NCI-H2227 (cell line): ENCODE data around the gene RUNX3.
A peak's percentile ranks its signal among the peaks of the same experiment; 100 is the strongest.
"Not testable (repeated sequence)": the region's sequence is repeated elsewhere in the genome, so short reads cannot be mapped to it uniquely, and the experiment has no call there.

Experiments used
- DNase-seq: peaks from one replicate; lab custom pipeline; 2025; ENCODE audit not compliant: unreplicated experiment; lab: John Stamatoyannopoulos, UW

RUNX3 gene

DNA sequence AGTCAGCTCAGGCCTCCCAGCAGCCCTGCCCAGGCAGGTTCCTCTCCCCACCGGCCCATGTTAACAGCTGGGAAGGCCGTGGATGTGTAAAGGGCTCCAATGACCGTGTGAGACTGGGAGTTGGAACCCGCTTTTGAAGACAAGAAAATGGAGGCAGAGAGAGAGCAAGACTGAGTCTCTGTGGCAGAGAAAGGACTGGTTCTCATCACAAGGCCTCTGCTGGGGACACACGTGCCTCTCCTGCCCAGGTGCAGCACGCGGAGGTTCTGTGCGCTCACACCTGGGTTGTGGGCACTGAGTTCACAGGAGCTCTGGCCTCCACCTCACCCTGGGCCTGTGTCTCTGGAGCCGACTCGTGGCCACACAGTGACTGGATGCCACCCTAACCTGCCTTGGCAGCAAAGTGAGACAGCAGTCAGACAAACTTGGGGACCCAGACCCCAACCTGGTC, 27.0 kb downstream of the RUNX3 start:
- DNase-seq, result no peak

DNA sequence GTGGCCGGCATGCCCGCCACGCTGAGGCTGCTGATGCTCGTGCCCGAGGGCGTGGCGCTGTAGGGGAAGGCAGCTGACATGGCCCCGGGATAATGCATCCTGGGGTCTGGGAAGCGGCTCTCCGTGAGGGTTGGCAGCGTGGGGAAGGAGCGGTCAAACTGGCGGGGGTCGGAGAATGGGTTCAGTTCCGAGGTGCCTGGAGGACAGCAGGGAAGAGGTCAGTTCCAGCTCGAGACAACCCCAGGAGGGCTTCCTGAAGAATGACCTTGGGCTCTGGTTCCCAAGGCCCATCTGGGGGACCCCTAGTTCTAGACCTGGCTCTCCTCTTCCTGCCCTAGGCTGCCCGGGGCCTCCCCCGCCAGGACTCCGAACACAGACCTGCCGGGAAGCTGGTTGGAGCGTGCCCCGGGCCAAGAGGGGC, 27.6 kb downstream of the RUNX3 start:
- no peak for DNase-seq

DNA sequence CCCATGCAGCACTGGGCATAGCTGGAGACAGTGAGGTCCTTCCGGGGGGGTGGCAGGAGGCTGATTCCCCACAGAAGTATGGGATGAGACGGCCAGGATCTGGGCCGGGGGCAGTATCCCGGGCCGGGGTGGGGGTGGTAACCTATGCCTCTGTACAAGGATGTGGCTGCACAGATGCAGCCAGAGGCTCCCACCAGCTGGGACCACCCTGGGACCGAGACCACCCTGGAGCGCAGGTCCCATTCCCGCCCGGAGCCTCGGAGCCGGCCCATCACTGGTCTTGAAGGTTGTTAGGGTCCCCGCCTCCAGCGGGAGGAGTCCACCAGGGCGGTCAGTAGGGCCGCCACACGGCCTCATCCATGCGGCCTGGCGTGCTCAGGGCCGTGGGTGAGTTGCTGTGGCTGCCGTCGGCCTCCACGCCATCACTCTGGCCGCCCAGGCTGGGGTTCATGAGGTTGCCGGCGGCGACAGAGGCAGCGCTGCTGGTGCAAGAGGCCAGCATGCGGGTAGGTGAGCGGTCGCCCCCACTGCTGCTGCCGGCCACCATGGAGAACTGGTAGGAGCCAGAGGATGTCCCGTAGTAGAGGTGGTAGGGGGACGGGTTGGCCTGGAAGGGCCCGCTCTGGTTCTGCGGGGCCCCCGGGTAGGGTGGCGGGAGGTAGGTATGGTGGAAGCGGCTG, 28.1 kb downstream of the RUNX3 start:
- no peak for DNase-seq

DNA sequence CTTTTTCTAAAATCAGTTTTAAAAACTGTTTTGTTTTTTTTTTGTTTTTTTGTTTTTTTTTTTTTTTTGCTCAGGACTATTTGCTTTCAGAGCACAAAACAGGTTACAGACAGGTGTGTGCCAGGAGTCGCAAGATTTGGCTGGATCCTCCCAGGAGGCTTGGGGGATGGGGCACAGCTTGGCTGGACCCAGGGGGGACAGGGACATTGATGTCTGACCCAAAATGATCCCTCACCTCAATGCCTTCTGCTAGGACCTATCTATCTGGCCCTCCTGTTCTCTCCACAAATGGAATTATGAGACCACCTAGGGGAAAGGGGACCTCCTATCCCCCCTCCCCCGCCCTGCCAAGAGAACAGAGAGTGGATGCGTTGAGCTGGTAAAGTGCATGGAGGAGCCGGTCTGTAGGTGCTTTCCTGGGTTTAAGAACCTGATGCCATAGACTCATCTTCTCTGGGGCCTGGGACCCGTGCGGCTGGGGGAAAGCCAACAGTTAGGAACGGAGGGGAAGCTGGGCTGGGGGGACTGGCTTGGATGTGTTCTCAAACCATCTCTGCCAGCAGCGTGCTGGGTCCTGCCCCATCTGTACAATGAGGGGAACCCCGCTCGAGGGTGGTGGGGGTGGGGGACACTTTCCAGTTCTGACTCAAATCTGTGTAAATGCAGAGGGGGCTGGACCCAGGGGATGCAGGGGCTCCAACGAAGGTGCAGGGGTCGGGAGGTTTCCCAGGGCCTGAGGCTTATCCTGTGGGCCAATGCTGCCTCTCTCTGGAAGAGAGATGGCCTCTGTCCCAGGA, 28.9 kb downstream of the RUNX3 start:
- no peak for DNase-seq

DNA sequence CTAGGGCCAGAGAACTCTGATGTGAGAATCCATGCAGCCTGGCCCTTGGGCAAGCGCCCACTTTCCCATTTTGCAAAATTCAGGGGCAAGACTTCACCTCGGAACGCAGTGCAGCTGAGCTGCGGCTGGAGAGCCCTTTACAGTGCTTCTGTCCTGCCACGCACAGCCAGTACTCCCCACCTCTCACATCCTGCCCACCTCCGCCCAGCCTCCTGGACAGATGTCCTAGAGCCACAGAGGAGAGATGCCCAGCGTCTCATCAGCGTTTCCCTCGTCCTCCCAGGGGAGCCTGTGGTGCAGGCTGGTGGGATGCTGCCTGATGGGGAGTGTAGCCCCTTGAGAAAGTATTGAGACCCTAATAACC, 29.6 kb downstream of the RUNX3 start:
- DNase-seq, result no peak

DNA sequence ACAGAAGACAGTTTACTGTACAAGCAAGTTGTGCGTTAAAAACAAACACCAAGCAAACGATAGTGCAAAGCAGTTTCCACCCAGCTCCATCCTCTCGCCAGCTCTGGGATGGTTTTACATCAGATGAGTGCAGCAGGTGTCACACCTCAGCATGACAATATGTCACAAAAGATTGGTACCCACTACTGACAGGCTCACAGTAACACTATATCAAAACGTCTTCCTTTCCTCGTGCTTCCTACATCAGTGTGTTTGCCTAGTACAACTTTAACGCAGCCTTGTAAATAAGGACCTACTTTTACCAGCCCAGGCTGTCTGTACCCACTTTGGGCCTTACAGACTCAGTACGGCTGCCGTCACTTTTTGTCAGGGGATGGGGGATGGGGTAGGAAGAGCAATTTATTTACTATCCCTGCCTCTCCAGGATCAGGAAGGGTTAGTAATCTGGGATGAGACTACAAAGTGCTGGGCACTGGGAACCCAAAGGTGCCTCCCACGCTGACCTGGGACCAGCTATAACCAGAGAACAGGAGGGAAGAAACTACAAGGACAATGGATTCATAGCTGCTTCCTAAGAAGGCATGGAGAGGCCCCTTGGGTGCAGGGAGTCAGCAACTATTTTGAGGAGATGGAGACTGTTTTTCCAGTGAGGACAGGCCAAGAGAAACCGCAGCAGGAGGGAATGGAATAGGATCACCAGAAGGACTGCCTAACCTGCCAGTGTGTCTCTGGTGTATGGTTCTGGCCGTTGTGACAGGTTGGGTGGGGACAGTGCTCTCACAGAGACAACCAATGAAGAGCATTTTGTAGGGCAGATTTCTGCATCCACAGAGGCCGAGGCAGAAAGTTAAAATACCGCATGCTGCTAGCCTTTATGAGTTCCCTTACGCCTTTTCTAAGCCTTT, 30.2 kb downstream of the RUNX3 start:
- DNase-seq, result no peak

DNA sequence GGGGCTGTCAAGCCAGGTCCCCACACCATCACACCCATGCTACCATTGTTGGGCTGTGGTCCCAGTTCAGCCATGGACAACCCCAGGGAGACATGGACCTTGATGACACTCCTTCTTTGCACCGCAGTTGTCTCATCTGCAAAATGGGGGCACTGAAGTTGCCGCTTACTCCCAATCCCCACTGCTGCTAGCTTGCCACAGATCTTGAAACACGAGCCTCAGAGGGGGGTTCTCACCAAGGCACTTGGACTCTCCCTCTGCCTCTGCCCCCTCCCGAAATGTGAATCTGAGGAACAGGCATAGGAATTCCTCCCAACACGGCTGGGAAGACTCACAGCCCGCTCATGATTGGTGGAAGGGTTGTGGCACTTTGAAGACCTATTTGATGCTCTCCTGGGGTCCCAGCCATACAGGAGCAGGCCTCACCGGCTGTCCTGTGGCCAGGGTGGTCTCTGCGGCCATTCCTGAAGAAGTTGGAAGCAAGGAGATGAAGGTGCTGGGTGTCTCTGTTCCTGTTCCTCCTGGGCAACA, 31.1 kb downstream of the RUNX3 start:
- DNase-seq, result no peak

DNA sequence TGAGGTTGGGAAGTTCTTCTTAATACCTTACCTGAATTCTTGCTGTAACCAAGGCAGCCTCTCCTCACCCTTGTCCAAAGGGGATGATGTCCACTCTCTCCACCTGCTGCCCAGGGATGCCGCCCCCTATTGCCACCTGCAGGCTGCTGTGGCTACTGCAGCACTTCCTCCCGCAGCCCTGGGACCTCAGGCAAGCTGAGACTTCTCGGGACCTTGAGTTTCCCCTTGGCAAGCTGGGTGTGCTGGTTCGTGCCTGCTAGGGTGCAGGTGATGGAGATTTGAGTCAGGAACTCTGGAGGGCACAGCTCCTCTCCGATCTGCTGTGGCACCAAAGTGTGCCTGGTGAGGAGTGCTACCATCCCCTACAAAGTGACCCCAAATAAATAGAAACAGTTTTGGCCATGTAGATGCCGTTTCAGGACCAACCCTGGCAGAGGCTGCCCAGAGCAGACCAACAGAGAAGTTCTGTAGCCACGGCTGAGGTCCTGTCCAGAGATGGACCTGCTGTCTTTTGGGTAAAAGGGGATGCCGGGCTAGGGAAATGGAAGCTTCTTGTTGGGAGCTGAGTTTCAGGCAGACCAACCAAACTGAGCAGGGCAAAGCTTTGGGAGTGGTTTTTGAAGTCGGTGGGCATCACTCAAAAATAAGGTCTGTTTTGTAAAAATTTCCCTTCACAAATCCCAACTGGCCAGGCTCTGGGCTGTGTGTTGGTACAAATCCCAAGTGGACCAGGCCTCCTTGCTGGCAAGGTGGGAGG, 31.7 kb downstream of the RUNX3 start:
- DNase-seq, result peak; percentile 54

DNA sequence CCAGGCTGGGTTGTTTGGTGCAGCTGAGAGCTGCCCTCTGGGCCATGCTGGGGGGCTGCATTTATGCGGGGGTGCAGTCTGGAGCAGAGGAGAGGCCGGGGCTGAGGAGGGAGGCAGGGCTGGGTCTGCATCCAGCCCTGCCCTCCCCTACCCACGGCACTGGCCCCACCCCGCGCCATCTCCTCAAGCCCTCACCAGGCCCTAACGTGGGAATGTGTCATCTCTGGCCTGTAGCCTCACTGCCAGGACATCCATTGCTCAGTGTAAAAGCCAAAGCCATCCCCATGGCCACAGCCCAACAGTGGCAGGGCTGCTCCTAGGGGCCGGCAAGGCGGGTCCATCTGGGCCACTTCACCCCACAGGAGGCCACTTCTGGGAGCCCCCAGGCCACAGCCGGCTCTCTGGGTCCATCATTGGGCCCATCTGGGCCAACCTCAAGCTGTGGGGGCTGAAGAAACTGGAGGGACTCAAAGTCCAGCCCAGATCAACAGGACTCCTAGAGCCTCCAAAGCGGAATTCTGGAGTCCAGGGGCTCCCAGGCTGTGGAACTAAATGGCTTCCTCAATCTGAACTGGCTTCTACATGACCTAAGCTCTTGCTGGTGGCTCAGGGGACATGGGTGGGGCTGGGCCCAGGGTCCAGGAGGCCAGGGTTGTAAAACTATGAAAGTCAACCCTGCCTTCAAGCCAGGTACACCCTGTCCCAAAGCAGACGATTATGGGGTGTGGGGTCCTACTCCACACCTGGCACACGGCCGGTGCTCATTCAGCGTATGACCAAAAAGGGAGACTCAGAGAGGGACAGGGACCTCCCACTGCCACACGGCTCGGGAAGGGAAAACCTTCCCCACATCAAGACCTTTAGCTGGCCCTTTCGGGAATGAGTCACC, 32.6 kb downstream of the RUNX3 start:
- no peak for DNase-seq

DNA sequence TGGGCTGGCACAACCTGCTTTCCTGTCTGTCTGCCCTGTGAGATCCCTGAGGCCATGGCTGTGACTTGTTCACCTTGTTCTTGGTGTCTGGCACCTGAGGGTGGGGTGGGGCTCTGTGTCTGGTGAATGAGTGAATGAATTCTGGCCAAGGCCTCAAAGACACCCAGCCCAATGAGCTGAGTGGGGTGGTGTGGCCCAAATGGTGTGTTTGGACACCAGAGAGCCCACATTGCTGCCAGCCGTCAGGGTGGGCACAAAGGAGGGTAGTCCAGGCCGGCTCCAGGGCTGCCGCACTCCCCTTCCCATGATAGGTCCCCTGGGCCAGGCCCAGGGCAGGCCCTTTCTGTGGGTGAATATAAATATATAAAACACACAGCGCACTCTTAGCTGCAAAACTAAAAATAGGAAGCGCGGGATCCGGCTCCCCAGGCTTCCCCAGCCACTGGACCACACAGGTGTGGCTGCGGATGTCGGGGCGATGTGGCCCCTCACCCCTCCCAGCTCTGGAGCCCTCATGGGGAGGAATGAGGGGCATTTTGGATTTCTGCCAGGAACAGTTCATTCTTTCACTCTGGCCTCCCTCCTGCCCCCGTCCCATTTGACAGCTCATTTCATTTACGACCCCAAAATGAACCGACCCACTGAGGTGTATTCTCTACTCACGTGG, 33.3 kb downstream of the RUNX3 start:
- no peak for DNase-seq

DNA sequence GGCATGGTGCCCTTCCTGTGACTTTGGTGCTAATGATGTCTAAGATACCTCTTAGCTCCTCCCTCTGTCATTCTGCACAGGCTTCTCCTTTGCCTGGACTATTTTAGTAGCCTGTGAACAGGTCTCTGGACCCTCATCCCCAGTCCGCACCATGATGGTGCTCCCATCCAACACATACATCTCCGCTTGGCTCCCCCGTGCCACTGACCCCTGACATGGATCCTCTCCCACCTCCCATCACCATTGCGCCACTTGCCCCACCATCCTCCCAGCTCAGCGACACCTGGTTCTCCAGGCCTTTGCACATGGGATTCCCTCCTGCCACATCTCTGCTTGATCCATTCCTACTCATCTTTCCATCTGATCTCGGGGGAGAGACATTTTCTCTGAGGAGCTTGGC, 33.9 kb downstream of the RUNX3 start:
- no peak for DNase-seq

DNA sequence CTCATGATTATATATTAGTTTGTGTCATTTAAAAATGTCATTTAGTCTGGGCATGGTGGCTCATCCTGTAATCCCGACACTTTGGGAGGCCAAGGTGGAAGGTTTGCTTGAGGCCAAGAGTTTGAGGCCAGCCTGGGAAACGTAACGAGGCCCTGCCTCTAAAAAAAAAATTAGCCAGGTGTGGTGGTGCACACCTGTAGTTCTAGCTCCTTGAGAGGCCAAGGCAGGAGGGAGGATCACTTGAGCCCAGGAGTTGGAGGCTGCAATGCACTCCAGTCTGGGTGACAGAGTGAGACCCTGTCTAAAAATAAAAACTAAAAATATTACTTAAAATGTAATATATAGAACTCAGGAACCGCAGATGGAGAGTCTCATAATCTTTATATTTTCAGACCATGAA, 34.6 kb downstream of the RUNX3 start:
- DNase-seq, result no peak

DNA sequence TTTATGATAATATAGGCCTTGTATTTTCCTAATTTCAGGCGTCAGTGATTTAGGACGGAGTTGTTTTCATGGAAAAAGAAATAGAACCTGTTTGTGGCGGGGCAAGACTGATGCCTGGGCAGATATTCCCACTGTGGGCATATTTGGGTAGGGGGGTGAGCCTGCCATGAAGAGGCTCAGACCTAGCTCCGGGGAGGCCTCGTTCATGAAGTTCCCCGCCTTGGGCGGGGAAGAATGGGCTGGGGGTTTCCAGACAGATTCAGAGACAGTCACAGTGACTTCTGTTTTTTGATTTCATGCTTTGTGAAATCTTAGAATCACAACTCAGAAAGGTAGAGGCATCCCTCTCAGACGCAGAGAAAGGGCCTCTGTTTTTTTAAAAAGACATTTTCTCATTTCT, 36.1 kb downstream of the RUNX3 start:
- no peak for DNase-seq

DNA sequence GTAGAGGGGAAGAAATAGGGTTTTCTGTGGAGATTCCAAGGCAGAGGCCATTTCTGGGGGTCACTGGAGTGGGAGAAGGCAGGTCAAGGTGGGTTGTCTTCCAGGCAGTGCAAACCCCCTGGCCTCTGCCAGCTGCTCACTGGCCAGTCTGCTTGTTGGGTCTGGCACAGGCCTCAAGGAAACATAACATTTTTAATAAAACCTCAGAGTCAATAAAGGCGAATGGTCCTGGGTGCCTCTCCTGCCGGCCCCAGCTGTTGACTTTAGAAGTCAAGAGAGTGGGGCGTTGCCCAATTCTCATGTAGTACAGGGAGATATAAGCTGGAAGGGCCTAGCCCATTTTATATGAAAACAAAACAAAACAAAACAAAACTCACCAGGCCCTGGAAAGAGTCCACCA, 36.6 kb downstream of the RUNX3 start:
- DNase-seq, result no peak

DNA sequence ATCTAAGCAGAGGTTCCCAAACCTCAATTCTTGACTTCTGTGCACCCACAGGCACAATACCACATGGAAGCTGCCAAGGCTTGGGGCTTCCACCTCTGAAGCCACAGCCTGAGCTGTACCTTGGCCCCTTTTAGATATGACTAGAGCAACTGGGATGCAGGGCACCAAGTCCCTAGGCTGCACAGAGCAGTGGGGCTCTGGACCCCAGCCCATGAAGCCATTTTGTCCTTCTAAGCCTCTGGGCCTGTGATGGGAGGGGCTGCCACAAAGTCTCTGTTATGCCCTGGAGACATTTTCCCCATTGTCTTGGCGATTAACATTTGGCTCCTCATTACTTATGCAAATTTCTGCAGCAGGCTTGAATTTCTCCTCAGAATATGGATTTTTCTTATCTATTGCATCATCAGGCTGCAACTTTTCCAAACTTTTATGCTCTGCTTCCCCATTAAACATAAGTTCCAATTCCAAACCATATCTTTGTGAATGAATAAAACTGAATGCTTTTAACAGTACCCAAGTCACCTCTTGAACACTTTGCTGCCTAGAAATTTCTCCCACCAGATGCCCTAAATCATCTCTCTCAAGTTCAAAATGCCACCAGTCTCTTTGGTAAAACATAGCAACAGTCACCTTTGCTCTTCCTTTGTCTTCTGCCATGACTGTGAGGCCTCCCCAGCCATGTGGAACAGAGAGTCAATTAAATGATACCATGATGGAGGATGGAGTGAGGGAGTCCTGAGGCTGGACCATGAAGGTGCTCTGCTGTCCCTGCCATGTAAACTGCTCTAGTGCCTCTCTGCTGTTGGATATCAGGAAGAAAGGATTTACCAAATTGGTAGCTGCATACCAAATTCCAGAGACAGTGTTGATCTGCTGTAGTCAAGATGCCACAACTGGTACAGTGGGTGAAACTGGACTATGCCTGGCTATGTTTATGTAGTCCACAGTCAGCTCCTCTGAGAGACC, 37.6 kb downstream of the RUNX3 start:
- DNase-seq, result no peak

DNA sequence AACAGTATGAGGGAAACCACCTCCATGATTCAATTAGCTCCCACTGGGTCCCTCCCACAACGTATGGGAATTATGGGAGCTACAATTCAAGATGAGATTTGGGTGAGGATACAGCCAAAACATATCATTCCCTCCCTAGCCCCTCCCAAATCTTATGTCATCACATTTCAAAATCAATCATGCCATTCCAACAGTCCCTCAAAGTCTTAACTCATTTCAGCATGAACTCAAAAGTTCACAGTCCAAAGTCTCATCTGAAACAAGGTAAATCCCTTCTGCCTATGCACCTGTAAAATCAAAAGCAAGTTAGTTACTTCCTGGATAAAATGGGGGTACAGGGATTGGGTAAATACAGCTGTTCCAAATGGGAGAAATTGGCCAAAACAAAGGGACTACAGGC, 38.7 kb downstream of the RUNX3 start:
- DNase-seq, result not testable (repeated sequence)

DNA sequence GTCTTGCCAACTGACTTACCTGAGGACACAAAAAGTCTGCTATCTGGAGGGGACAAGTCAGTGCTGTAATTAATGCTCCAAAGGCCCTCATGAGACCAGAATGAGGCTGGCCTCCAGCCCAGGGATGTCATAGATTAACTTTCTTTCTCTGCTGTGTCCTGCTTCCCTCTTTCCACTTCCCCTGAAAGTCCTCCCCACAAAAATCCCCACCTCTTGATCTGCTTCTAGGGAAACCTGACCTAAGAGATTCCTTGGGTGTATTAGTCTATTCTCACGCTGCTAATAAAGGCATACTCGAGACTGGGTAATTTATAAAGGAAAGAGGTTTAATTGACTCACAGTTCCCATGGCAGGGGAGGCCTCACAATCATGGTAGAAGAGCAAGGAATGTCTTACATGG, 39.2 kb downstream of the RUNX3 start:
- DNase-seq, result no peak
